Uterus (tissue), 4 donors: ENCODE results near the gene PAQR5. TPM values are rescaled to one million over a fixed set of nuclear protein-coding genes. Genes with fewer than 3 reads are reported as not detected.

Experiments
- DNase-seq, 2 donors: peaks; one replicate each; pipeline ENCODE4 v3.0.0-alpha.2; 2019 to 2020
- H3K27ac ChIP-seq, 2 donors: fragments of 200-600 bp; sonication (generic); 1 replicate in 1 of 2; 2 replicates in 1 of 2; pipeline ENCODE4 v1.5.1; 2016 to 2018
- H3K27me3 ChIP-seq, 2 donors: fragments of 200-600 bp; sonication (generic); one replicate each; pipeline ENCODE4 v1.5.1; 2018 to 2019; ENCODE audit warnings: control low read depth in 1 of 2
- H3K36me3 ChIP-seq, 2 donors: fragments of 200-600 bp; sonication (generic); one replicate each; pipeline ENCODE4 v1.5.1; 2019; ENCODE audit warnings: control low read depth in 1 of 2
- H3K4me1 ChIP-seq, 2 donors: fragments of 200-600 bp; sonication (generic); one replicate each; pipeline ENCODE4 v1.5.1; 2018 to 2019; ENCODE audit warnings: control low read depth in 1 of 2
- H3K4me3 ChIP-seq, 2 donors: fragments of 200-600 bp; sonication (generic); 1 replicate in 1 of 2; 2 replicates in 1 of 2; pipeline ENCODE4 v1.5.1; 2018 to 2019; ENCODE audit warnings: mild to moderate bottlenecking in 1 of 2
- H3K9me3 ChIP-seq, 2 donors: fragments of 200-600 bp; sonication (generic); one replicate each; pipeline ENCODE4 v1.5.1; 2019; ENCODE audit warnings: control low read depth in 1 of 2
- POLR2A ChIP-seq, 2 donors: fragments of 450-650 bp; IDR thresholded peaks; one replicate each; pipeline ENCODE4 v1.6.1; 2016; ENCODE audit warnings: antibody characterized with exemption in 2 of 2, mild to moderate bottlenecking in 1 of 2, moderate library complexity in 1 of 2
- intact Hi-C: fragments of 100-400 bp; cut with DNase I; formaldehyde crosslinking; loops from one replicate; pipeline ENCODE4 v1.15.1; 2023; ENCODE audit warnings: low total_unique reads
- total RNA-seq, 4 donors: library from RNA; depleted of rRNA in 3 of 4; stranded (reverse); fragments of >200 nt in 3 of 4; gene quantifications; one replicate each; pipeline versions ENCODE4 v1.1.0 to v1.2.4, GENCODE V29; 2014 to 2023
- TF ChIP-seq, protein P1 (sequence below), 4 experiments: fragments of 200-600 bp in 2 of 4; fragments of 450-650 bp in 2 of 4; sonication (generic) in 2 of 4; IDR thresholded peaks; one replicate each; pipeline ENCODE4 v1.5.1; 2016 to 2019; ENCODE audit warnings: antibody characterized with exemption in 4 of 4, mild to moderate bottlenecking in 2 of 4, moderate library complexity in 1 of 4
- donor health status: DM: yes; HTN: yes; CAD: no.

PAQR5 gene
- total RNA-seq, 4 donors from 2014 or later = 0.28 to 0.61 TPM; not detected in 2

- no peak for DNase-seq
- H3K9me3 ChIP-seq = no peaks in the 10 kb centered on the region
Measured at GRCh38 chr15:69454953-69455352, 156.2 kb downstream of the PAQR5 start.

GRCh38 chr15:69456208-69457166 lies 157.8 kb downstream of the PAQR5 start:
- intact Hi-C loops = no loop called here
- H3K27me3 ChIP-seq = no peaks in the 10 kb centered on the region
- H3K4me1 ChIP-seq = peaks cover 0 to 5% of the 10 kb centered on the region in 2 donors
- no peaks in the 10 kb centered on the region for H3K9me3 ChIP-seq
- TF ChIP-seq, protein P1, sequence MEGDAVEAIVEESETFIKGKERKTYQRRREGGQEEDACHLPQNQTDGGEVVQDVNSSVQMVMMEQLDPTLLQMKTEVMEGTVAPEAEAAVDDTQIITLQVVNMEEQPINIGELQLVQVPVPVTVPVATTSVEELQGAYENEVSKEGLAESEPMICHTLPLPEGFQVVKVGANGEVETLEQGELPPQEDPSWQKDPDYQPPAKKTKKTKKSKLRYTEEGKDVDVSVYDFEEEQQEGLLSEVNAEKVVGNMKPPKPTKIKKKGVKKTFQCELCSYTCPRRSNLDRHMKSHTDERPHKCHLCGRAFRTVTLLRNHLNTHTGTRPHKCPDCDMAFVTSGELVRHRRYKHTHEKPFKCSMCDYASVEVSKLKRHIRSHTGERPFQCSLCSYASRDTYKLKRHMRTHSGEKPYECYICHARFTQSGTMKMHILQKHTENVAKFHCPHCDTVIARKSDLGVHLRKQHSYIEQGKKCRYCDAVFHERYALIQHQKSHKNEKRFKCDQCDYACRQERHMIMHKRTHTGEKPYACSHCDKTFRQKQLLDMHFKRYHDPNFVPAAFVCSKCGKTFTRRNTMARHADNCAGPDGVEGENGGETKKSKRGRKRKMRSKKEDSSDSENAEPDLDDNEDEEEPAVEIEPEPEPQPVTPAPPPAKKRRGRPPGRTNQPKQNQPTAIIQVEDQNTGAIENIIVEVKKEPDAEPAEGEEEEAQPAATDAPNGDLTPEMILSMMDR (IDR thresholded peaks at IDR 0.05) = no peak
- no peak for TF ChIP-seq POLR2A (IDR thresholded peaks at IDR 0.05)
- H3K27ac ChIP-seq = no peak overlapping the region
- no peaks in the 10 kb centered on the region for H3K36me3 ChIP-seq
- DNase-seq = no peak
- H3K4me3 ChIP-seq = no peak overlapping the region

More at GRCh38 chr15:69454953-69455352, 156.2 kb downstream of the PAQR5 start:
- H3K4me3 ChIP-seq = no peak overlapping the region
- H3K36me3 ChIP-seq = no peaks in the 10 kb centered on the region
- no peaks in the 10 kb centered on the region for H3K27me3 ChIP-seq
- H3K27ac ChIP-seq = peak overlapping the region in 1 of 2 donors; percentile 18
- TF ChIP-seq POLR2A (IDR thresholded peaks at IDR 0.05) = no peak
- TF ChIP-seq, protein P1 (IDR thresholded peaks at IDR 0.05) = no peak
- intact Hi-C loops = no loop called here
- peaks cover 0 to 5% of the 10 kb centered on the region in 2 donors for H3K4me1 ChIP-seq

Other genes with a start within 250 kb of the PAQR5 start
- 10 to 100 TPM in 3 of 4 donors, 1 to 10 TPM in 1; 3.1 to 46.0 (median 14.7) TPM for gene GLCE, start 138.3 kb upstream of the PAQR5 start, total RNA-seq
- gene KIF23, start 115.4 kb downstream of the PAQR5 start, total RNA-seq = 10 to 100 TPM in 1 of 4 donors, 1 to 10 TPM in 3; 2.6 to 39.3 (median 4.3) TPM
- 1,000 to 10,000 TPM in 3 of 4 donors, 10 to 100 TPM in 1; 61.5 to 2,786 (median 1,440) TPM for gene RPLP1, start 153.9 kb downstream of the PAQR5 start, total RNA-seq